Measurements from ENCODE around the gene TMEM98. TPM values are rescaled to one million over a fixed set of nuclear protein-coding genes. Genes with fewer than 3 reads are reported as not detected.
"Not testable (repeated sequence)": the region's sequence is repeated elsewhere in the genome, so short reads cannot be mapped to it uniquely, and the experiment has no call there.

Gene TMEM98, protein sequence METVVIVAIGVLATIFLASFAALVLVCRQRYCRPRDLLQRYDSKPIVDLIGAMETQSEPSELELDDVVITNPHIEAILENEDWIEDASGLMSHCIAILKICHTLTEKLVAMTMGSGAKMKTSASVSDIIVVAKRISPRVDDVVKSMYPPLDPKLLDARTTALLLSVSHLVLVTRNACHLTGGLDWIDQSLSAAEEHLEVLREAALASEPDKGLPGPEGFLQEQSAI
- 15.2 TPM for total RNA-seq

DNA sequence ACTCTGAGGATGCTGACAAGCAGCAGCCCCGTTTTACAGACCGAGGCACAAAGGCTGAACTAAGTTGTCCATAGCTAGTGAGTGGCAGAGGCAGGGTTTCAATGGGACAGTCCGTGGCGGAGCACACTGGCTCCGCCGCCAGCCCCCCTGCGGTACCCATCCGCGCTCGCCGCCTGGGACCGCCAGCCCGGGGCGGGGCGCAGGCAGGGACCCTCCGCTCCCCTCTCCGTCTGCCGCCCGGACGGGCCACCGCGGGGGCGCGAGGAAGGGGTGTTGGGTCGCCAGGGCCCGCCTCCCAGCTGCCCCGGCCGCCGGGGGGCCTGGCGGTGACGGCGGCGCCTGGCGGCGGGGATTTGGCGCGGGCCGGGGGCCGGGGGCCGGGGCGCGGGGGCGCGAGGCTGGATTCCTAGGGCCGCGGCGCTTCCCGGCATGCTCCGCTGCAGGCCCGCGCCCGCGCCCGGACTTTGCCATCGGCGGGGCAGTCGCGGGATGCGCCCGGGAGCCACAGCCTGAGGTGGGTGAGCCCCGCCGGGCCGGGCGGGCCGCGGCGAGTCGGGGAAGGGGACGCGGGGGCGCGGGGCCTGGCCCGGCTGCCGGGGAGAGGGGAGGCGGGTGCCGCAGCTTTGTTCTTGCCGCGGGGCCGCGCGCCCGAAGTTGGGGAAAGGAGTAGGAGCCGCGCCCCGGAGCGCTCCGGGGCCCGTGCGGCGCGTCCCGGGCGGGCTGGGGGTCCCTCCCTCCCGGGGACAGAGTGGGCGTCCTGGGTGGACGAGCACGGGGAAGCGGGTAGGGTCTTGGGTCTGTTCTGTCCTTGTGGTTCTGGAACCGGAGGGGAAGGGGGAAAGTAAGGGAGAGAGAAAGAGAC is at the start of gene TMEM98:
Gene TMEM98 (plus strand): TSS at position 430 of the 862 bp plus-strand sequence. CDS start 3,376 bp downstream, outside the sequence.
- peak; percentile 53 for DNase-seq (ENCODE audit: low spot score)
- ATAC-seq: peak; percentile 88

DNA sequence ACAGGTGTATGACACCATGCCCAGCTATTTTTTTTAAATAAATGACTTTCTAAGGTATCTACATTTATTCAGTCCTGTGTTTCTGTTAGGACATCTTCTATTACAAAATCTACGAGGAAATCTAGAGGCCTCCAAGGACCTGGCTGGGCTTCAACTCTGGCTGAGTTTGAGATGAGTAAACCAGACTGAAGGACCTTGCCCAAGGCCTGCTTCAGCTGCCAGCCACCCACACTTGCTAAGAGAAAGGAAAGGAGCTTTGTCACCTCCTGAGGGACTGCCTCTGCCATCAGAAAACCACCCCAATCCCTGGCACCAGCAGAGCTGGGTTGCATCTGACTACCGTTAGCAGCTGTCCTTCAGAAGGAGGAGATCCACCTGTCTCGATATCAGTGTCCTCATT is 49.7 kb upstream of the TMEM98 start:
- ATAC-seq (no peak), DNase-seq (ENCODE audit: low spot score) (no peak)

DNA sequence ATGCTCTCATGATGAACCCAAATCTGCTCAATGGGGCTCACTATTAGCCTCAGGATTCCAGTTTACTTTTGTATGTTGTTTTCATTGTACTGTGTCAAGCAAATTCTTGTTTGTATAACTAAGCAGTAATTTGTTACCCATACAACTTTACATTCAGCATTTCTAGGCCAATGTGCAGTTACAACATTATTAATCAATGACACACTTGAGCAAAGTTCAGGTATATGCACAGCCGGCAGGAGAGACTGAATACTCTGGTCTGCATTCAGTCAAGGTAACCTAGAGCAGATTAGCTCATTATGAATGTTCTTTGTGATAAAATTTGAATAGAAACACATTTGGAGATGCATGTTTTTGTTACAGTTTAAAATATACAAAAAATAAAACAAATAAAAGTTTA is 48.8 kb upstream of the TMEM98 start:
- ATAC-seq: no peak
- DNase-seq (ENCODE audit: low spot score): no peak

DNA sequence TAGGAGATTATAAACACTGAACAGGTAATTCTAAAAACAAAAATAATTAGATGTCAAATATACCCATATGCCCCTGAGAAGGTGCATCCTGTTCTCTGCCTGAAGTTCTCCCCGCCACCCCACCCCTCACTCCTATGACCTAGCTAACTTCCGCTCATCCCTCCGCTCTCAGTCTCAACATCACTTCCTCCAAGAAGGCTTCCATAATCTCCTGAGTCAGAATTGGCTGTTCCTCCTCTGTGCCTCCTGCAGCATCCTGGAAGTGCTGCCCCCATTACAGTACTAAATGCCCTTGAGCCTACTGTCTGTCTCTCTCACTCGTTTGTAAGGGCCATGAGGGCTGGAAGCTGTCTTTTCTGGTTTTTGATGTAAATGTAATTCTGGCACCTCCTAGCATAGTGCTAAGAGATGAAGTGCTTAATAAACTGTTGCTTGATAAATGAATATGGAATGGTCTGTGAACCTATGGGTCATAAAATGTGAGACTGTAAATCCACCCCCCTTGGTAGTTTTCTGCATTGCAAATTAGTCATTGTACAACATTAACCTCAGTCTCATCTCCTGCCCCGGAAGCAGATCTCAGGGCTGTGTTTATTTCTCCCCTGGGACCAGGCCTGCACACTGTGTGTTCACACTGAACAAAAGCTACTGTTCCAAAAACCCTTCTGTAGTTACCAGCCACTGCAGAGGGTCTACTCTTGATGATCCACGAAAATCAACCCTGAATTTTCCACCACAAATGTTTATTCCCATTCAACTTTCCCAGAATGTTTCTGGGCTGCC is 47.1 kb upstream of the TMEM98 start:
- no peak for DNase-seq (ENCODE audit: low spot score)
- ATAC-seq: no peak

DNA sequence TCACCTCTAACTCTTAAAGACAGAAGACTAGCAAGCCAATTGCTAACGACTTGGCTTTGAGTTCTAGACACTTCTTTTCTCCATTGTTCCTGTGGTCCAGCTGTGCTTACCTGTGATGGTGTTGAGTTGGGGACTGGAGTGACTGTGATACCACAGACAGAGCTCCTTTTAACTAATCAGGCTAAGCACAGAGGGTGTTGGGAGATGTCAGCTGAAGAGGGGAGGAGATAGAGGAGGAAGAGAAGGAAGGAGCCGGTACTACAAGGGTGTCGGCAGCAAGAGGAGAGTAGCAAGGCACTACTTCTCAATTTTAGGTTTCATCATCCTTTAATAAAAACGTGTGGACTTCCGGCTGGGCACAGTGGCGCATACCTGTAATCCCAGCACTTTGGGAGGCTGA is 45.9 kb upstream of the TMEM98 start:
- no peak for DNase-seq (ENCODE audit: low spot score)
- ATAC-seq: no peak

DNA sequence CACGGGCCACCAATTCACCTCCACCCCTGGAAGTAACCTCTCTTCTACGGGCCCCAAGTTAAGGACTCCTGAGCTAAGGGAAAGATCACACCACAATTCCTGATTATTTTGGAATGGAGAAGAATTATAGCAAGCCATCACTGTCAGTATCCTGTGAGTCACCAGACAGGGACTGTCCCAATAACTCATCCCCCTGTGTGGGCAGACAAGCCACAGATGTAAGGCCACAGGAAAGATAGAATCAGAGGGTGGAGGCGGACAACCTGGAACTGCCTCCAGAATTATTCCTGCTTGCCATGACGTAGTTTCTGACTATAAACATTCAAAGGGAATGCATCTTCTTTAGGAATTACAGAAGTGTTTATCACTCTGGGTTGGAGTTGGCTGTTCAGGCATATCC is 45.2 kb upstream of the TMEM98 start:
- ATAC-seq: no peak
- DNase-seq (ENCODE audit: low spot score): no peak

DNA sequence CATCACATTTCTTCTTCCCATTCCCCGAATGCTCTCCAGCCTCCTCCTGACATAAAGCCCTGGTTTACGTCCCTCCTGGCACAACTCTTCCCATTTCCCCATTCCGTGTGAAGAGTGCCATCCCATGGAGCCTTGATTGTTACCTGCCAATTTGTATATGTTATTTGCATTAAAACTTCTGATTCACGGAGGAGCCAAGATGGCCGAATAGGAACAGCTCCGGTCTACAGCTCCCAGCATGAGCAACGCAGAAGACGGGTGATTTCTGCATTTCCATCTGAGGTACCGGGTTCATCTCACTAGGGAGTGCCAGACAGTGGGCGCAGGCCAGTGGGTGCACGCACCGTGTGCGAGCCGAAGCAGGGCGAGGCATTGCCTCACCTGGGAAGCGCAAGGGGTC is 41.0 kb upstream of the TMEM98 start:
- not testable (repeated sequence) for DNase-seq (ENCODE audit: low spot score); ATAC-seq

DNA sequence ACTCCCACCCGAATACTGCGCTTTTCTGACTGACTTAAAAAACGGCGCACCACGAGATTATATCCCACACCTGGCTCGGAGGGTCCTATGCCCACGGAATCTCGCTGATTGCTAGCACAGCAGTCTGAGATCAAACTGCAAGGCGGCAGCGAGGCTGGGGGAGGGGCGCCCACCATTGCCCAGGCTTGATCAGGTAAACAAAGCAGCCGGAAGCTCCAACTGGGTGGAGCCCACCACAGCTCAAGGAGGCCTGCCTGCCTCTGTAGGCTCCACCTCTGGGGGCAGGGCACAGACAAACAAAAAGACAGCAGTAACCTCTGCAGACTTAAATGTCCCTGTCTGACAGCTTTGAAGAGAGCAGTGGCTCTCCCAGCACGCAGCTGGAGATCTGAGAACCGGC is 40.5 kb upstream of the TMEM98 start:
- not testable (repeated sequence) for DNase-seq (ENCODE audit: low spot score); ATAC-seq

DNA sequence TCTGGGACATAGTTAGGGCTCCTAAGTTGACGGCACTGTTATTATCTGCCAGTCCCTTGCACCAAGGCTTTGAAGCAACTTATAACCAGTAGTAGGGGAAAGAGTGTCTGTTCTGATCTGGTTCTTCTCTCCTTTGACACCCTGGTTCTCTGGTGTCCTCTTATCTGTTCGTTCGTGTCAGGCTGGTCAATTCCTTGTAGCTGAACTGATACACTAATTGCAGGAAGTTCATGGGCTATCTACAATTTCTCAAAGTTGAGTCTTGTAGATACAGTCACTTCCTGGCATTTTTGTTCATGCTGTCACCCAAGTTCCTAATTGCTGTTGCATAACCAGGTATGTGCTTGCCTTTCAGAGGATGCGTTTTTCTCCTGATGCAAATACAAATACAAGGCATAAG is 33.7 kb upstream of the TMEM98 start:
- DNase-seq (ENCODE audit: low spot score) (no peak), ATAC-seq (no peak)

DNA sequence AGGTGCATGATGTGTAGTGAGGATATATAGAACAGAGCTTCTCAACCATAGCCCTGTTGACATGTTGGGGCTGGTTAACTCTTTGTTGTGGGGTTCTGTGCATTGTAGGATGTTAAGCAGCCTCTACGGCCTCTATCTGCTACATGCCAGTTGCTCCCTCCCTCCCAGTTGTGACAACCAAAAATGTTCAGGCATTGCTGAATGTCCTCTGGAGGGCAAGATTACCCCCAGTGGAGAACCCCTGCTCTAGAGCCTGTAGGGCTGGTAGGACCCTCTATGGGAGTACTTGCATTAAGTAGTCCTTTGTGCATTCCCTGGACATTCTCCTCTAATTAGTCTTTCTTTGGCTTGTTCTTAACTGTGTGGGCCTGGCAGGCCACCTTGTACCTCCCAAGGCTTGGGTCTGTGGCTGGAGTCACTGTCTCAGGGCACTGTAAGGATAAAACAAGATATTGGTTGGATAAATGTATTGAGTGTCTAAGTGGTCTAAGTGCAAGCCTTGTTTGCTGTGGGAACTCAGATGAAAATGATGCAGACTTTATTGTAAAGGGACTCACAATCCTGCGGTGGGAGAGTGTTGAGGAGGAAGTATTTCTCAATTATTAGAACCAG is 31.2 kb upstream of the TMEM98 start:
- no peak for ATAC-seq

DNA sequence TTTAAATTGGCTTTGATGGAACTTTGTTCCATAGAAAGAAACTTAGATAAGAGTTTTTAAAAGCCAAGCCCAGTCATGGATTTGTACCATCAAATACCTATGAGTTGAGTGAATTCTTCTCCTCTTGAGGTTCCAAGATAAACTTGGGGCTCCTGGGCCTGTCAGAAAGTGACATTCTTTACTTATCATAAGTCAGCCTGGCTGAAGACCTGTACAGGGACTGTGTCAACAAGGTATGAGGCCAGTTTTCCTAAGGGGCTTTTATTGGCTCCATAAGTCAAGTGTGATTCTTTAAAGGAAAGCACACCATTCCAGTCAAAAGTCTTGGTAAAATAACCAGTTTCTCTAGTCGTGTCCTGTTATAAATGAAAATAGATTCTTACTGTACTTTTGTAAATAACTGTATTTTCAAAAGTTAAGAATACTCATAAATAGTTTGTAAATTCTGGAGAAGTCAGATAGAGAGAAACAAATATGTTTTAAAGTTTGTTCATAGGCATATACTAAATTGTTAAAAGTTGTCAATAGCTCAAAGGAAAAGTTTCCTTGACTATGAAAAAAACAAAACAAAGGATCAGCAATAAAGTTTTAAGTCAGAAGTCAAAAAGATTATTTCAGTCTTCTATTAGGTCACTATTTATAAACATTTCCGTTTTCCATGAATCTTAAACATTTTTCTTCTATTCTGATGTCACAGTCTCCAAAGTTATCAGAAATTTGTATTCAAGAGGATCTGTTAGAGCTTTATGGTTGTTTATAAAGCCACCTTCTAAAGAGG is 28.5 kb upstream of the TMEM98 start:
- DNase-seq (ENCODE audit: low spot score) (no peak), ATAC-seq (no peak)

More for the DNA sequence above, 31.2 kb upstream of the TMEM98 start:
- DNase-seq (ENCODE audit: low spot score): no peak

DNA sequence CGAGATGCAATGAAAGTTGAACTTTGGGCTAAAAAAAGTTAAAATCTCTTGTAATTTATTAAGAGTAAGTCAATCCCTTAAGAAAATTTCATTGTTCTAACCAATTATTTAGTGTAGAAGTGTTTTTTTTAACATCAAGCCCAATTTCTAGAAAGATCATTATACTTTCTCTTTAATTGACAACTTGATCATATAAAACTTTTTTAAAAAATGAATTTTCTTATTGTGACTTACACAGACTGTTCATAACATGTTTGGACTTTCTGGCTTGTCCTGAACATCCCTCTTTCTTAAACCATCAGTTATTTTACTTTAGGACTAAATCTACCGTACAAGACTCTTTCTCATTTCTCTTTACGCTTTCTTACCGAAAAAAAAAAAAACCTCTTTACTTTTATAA is 26.2 kb upstream of the TMEM98 start:
- DNase-seq (ENCODE audit: low spot score): no peak
- no peak for ATAC-seq

DNA sequence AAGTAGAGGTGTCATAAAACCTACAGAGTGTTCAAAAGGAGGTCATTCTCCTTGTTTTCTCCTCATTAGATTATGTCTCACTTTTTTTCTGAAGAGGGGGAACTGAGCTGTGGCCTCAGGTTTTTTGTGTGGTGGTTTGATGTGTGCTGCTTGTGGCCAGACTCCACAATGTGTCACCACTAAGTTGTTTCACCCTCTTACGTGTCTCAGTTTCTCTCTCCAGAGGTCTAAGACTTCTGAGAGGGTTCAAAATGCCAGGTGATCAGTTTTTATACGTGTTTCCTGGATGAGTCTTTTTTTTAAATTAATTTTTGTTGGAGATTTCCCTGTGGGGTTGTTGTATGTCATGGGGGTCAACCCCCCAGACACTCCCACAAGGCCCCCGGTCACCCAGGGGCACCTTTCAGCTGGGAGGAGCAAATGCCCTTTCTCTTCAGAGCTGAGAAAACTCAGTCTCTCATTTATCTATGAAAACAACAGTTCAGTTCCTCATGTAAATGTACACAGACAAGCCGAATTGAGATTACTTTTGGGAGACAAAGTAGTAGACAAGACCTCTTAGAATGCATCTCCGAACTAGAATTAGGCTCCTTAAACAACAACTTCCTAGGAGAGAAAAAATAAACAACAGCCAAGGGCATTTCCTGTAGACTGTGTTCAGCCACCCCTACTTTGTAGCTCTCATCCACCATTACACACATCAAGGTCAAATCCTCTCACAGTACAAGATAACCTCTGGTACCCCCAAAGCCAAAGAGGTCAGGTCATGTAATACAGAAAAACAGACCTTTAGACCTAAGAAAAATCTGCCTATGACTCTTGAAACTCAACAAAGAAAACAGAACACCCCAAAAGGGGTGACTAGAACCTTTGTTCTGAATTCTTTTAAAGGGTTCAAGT is 23.9 kb upstream of the TMEM98 start:
- DNase-seq (ENCODE audit: low spot score) (no peak), ATAC-seq (no peak)

DNA sequence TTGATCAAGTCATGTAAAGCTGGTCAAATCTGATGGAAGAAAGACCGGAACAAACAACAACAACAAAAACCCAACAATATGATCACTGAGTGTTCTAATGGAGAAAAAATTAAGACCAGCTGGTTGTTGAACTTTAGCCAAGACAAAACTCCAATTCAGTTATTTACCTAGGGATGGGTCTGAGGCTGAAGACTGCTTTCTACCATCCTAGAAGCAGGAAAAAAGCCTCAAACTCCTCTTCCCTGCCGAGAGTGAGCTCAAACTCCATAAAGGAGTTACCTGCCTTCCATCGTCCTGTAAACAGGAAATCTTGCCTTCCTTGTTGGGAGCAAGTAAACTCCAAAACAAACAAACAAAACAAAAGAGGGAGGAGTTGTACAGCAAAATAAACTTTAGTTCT is 23.1 kb upstream of the TMEM98 start:
- no peak for DNase-seq (ENCODE audit: low spot score)
- ATAC-seq: no peak

DNA sequence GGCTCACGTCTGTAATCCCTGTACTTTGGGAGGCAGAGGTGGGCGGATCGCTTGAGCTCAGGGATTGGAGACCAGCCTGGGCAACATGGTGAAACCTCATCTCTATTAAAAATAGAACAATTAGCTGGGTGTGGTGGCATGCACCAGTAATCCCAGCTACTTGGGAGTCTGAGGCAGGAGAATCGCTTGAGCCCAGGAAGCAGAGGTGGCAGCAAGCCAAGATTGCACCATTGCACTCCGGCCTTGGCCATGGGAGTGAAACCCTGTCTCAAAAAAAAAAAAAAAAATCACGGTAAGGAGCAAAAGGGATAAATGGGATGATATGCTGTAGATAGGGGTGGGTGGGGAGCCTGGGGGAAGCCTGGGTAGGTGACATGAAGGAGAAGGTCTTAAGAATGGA is 20.4 kb upstream of the TMEM98 start:
- DNase-seq (ENCODE audit: low spot score) (peak; percentile 65), ATAC-seq (no peak)

DNA sequence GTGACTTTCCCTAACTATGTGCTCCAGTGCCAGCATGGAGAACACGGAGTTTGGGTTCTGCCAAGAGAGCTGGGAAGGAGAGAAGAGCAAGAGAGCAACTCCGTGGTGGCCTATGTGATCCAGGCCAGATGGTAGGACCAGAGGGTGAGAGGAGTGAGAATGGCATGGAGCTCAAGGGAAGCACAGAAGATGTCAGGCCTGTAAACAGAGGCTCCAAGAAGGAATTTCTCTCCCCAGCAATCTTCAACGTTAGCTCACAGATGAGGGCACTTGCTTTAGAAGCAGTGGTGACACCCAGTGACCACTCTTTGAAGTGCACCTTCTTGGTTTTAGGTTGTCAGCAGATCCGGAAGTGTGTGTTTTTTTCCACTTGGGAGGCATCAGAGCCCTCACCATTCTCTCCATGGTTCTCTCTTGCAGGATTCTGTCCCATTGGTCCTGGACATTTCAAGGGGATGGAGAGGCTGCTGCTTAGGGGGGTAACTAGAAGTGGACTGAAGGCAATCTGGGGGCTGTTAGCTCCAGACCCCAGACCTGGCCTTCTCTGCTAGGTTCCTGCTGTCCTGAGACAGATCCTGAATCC is 18.1 kb upstream of the TMEM98 start:
- peak; percentile 88 for ATAC-seq
- peak; percentile 73 for DNase-seq (ENCODE audit: low spot score)

DNA sequence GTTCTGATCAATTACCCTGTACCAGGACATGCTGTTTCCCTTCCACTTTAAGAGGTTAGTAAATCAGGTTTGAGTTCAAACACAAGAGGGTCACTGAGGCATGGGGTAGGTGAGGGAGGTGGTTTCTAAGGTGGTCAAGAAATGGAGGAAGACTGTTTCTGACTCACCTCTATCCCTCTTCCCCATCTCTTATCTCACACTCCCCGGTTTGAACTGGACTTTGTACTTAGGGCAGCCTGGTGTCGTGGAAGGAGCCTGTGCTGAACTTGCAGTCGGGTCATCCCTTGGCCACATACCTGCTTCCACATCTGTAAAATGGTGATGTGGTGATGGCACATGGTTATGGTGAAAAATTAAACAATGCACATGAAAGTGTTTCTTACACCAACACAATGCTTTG is 17.2 kb upstream of the TMEM98 start:
- no peak for ATAC-seq
- no peak for DNase-seq (ENCODE audit: low spot score)

DNA sequence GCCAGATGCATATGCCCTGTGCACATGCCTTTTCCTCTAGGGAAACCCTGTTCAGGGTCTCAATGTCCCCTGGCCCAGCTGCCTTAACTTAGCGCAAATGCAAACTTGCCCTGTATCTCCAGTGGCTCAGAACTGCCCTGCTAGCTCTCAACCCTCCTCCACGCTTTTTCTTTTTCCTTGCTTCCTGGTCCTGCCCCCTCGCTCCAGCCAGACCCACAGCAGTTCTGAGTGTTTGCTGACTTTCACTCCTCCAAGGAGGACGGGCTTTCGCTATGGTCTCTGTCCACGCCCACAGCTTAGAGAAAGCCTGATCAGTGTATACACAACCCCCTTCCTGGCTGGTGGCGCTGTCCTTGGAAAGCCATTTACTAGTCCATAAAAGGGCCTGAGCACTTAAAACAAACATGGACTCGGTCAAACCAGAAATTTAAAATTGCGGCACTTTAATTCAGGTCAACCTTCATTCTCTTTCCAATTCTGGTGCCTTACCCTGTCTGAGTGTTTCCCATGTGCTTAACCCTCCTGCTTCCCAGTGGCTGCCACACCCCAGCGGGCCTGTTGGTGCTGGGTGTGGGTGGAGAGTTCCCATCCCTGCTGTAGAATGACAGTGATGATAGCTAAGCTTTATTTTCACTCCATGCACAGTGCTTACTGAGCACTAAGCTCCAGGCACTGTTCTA is 15.6 kb upstream of the TMEM98 start:
- DNase-seq (ENCODE audit: low spot score): peak; percentile 74
- ATAC-seq: peak; percentile 82

Measured in left lobe of liver (tissue), 2 donors.